ENCODE results near the gene ATP6V0B.

DNA sequence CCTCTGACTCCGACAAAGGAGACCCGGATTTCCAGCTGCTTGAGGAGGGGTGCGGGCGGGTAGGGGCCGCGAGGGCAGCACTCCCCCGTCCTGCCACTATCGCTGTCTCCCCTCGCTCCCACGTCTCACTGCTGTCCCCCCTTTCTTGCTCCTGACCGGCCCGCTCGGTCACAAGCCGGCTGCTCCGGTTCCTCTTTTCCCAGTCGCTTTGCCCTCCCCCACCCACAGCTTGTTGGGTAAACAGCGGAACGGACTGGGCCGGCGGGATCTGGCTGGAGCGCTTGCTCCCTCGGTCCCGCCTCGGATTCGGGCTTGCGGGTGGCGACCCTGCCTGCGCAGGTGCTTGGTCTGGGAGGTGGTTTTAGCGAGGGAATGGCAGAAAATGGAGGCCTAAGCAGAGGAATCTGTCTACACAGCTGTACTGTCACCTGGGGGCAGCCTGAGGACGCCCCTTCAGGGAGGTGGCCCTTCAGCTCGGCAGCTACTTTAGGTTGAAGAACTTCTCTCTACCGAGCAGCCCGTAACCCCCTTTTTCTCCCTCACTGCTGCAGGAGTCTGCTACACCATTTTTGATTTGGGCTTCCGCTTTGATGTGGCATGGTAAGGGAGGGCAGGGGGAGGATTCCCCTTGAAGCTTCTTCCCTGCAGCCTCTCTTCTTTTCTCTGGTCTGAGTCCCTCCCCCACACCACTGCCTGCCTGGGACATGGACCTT lies 645 bp downstream of the ATP6V0B start:
- TF ChIP-seq, protein P1, sequence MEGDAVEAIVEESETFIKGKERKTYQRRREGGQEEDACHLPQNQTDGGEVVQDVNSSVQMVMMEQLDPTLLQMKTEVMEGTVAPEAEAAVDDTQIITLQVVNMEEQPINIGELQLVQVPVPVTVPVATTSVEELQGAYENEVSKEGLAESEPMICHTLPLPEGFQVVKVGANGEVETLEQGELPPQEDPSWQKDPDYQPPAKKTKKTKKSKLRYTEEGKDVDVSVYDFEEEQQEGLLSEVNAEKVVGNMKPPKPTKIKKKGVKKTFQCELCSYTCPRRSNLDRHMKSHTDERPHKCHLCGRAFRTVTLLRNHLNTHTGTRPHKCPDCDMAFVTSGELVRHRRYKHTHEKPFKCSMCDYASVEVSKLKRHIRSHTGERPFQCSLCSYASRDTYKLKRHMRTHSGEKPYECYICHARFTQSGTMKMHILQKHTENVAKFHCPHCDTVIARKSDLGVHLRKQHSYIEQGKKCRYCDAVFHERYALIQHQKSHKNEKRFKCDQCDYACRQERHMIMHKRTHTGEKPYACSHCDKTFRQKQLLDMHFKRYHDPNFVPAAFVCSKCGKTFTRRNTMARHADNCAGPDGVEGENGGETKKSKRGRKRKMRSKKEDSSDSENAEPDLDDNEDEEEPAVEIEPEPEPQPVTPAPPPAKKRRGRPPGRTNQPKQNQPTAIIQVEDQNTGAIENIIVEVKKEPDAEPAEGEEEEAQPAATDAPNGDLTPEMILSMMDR (conservative IDR thresholded peaks at IDR 0.05; ENCODE audit: low read length): no peak
- no peak for TF ChIP-seq EZH2phosphoT487 (IDR thresholded peaks at IDR 0.05; ENCODE audit: borderline replicate concordance)

Measured in Loucy (cell line).